Measurements from ENCODE around the gene CARD9.

GRCh38 chr9:136383436-136383835, 10.0 kb upstream of the CARD9 start:
- TF ChIP-seq CTCF (IDR thresholded peaks at IDR 0.05) (no peak), NRF1 (IDR thresholded peaks at IDR 0.05; ENCODE audit: low read depth, low read length) (no peak), GABPA (IDR thresholded peaks at IDR 0.05; ENCODE audit: low read depth) (no peak)

Measured in SK-N-SH (cell line).